ENCODE data around the gene RIMS3.

DNA sequence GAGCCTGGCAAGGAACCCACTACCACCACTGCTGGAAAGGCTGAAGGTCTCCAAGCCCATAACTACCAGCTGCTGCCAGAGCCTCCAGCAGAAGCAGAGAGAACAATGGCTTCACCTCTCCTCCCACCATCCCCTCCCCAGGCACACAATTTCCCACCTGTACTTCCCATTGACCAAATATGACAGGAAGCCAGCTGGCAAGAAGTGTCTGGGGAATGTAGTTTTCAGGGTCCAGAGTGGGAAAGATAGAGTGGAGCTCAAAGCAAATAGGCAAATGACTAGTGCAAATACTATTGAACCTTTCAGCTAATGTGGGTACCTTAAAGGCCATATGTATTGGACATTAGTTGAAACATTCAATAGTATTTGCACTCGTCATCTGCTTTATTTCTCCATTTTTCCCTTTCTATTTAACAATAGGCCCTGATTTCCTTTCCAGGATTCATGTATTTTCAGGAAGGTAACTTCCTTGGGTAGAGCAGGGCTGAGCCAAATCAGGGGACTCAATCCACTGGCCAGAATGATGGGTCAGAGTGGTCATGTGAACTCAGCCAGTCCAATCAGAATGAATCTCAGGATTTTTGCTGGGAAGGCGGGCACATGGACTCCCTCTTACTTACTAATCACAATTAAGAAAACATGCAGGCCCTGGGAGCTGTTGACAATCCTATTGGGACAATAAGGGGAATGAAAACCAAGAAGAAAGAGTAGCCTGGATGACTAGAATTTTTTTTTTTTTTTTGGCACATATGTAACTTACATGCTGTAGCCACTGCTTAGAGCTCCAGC lies 13.9 kb upstream of the RIMS3 start:
- TF ChIP-seq CTCF (IDR thresholded peaks at IDR 0.05) (no peak), POLR2A (IDR thresholded peaks at IDR 0.05) (no peak)
